ENCODE data around the gene MYO9B.

MYO9B gene

GRCh38 chr19:17037184-17037583 lies 38.4 kb upstream of the MYO9B start:
- Histone ChIP-seq H3K79me2 (ENCODE audit: low read length) (no peaks in the 10 kb centered on the region), H3K4me1 (ENCODE audit: low read length) (no peaks in the 10 kb centered on the region), H3K9me3 (ENCODE audit: insufficient read depth, low read length) (no peaks in the 10 kb centered on the region), H3K27ac (ENCODE audit: low read length) (no peak overlapping the region), H4K20me1 (ENCODE audit: insufficient read depth, low read length) (no peaks in the 10 kb centered on the region), H3K36me3 (replicated peaks; ENCODE audit: low read depth, low read length) (no peaks in the 10 kb centered on the region), H3K9ac (ENCODE audit: low read length) (no peak overlapping the region), H2AFZ (ENCODE audit: low read depth, low read length) (no peak overlapping the region), H3K4me3 (ENCODE audit: low read length) (no peak overlapping the region), H3K27me3 (ENCODE audit: low read depth, low read length) (peaks cover 7% of the 10 kb centered on the region; the same call in 1 of the 2 replicates), H3K4me2 (ENCODE audit: low read length) (no peak overlapping the region)
- no peak for TF ChIP-seq EZH2phosphoT487 (IDR thresholded peaks at IDR 0.05; ENCODE audit: low read depth)
- TF ChIP-seq CTCF (IDR thresholded peaks at IDR 0.05; ENCODE audit: low read depth, low read length) = no peak

DNA sequence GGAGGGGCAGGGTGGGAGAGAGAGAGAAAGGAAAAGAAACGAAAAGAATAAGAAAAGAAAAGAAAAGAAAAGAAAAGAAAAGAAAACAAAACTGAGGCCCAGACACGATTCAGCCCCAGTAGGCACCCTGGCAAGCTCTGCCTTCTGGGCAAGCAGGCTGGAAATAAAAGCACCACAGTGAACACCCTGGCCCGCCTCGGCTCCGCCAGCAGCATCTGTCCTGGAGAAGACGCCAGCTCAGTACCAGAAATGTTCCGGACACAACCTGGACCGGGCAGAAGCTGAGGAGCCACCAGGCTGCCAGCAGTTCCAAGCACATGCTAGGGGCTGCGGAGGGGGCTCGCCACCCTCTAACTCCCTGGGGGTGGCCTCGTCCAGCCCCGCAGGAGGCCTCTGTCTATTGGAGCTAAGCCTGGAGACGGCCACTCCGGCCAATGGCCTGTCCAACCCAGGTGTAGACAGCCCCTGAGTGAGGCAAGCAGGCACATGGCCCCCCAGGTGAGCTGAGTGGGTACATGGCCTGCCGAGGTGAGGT lies 37.5 kb upstream of the MYO9B start:
- 0 out of 2 replicates have a peak, but pooled peaks cover 3% of the 10 kb centered on the region for H3K27me3 ChIP-seq (ENCODE audit: low read depth, low read length)
- no peak overlapping the region for H3K27ac ChIP-seq (ENCODE audit: low read length)
- no peak overlapping the region for H3K4me2 ChIP-seq (ENCODE audit: low read length)
- H4K20me1 ChIP-seq (ENCODE audit: insufficient read depth, low read length) = no peaks in the 10 kb centered on the region
- no peaks in the 10 kb centered on the region for H3K9me3 ChIP-seq (ENCODE audit: insufficient read depth, low read length)
- no peaks in the 10 kb centered on the region for H3K36me3 ChIP-seq (replicated peaks; ENCODE audit: low read depth, low read length)
- H3K4me1 ChIP-seq (ENCODE audit: low read length) = no peaks in the 10 kb centered on the region
- TF ChIP-seq CTCF (IDR thresholded peaks at IDR 0.05; ENCODE audit: low read depth, low read length) = no peak
- no peak for TF ChIP-seq EZH2phosphoT487 (IDR thresholded peaks at IDR 0.05; ENCODE audit: low read depth)
- no peak overlapping the region for H2AFZ ChIP-seq (ENCODE audit: low read depth, low read length)
- H3K9ac ChIP-seq (ENCODE audit: low read length) = no peak overlapping the region
- no peaks in the 10 kb centered on the region for H3K79me2 ChIP-seq (ENCODE audit: low read length)
- no peak overlapping the region for H3K4me3 ChIP-seq (ENCODE audit: low read length)

DNA sequence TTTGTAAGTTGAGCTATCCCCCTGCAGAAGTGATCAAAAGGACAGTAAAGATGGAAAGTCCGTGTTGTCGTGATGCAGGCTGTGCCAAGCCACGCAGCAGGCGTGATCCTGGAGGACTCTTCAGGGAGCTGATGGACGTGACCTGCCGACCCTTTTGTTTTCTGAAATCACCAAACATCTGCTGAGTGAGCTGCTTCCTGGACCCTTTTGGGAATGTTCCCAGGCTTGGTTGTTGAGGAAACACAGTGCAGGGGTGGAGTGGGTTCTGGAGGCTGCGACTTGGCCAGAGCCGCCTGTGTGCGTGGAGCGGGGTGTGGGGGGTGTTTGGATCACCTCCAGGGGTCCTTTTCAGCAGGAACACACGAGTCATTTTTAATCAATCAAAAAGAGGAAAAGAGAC lies 33.6 kb upstream of the MYO9B start:
- H3K4me3 ChIP-seq (ENCODE audit: low read length) = no peak overlapping the region
- H3K4me2 ChIP-seq (ENCODE audit: low read length) = no peak overlapping the region
- H3K36me3 ChIP-seq (replicated peaks; ENCODE audit: low read depth, low read length) = no peaks in the 10 kb centered on the region
- no peaks in the 10 kb centered on the region for H3K79me2 ChIP-seq (ENCODE audit: low read length)
- H3K4me1 ChIP-seq (ENCODE audit: low read length) = no peaks in the 10 kb centered on the region
- H4K20me1 ChIP-seq (ENCODE audit: insufficient read depth, low read length) = no peaks in the 10 kb centered on the region
- H3K9ac ChIP-seq (ENCODE audit: low read length) = no peak overlapping the region
- TF ChIP-seq EZH2phosphoT487 (IDR thresholded peaks at IDR 0.05; ENCODE audit: low read depth) = no peak
- no peak for TF ChIP-seq CTCF (IDR thresholded peaks at IDR 0.05; ENCODE audit: low read depth, low read length)
- H3K27me3 ChIP-seq (ENCODE audit: low read depth, low read length) = no peaks in the 10 kb centered on the region
- H3K27ac ChIP-seq (ENCODE audit: low read length) = no peak overlapping the region
- H2AFZ ChIP-seq (ENCODE audit: low read depth, low read length) = no peak overlapping the region
- H3K9me3 ChIP-seq (ENCODE audit: insufficient read depth, low read length) = no peaks in the 10 kb centered on the region

- TF ChIP-seq EZH2phosphoT487 (IDR thresholded peaks at IDR 0.05; ENCODE audit: low read depth) (no peak), CTCF (IDR thresholded peaks at IDR 0.05; ENCODE audit: low read depth, low read length) (no peak)
- Histone ChIP-seq H4K20me1 (ENCODE audit: insufficient read depth, low read length) (no peaks in the 10 kb centered on the region), H3K4me2 (ENCODE audit: low read length) (no peak overlapping the region), H3K27me3 (ENCODE audit: low read depth, low read length) (no peaks in the 10 kb centered on the region), H2AFZ (ENCODE audit: low read depth, low read length) (no peak overlapping the region), H3K79me2 (ENCODE audit: low read length) (no peaks in the 10 kb centered on the region), H3K4me3 (ENCODE audit: low read length) (no peak overlapping the region), H3K27ac (ENCODE audit: low read length) (no peak overlapping the region), H3K36me3 (replicated peaks; ENCODE audit: low read depth, low read length) (peaks cover 8% of the 10 kb centered on the region), H3K4me1 (ENCODE audit: low read length) (no peaks in the 10 kb centered on the region), H3K9me3 (ENCODE audit: insufficient read depth, low read length) (no peaks in the 10 kb centered on the region), H3K9ac (ENCODE audit: low read length) (no peak overlapping the region)
Measured at GRCh38 chr19:17043744-17044143, 31.8 kb upstream of the MYO9B start.

All from OCI-LY3 (cell line).